ENCODE data around the gene PIK3CB.
"Not testable (repeated sequence)": the region's sequence is repeated elsewhere in the genome, so short reads cannot be mapped to it uniquely, and the experiment has no call there.

PIK3CB gene

DNA sequence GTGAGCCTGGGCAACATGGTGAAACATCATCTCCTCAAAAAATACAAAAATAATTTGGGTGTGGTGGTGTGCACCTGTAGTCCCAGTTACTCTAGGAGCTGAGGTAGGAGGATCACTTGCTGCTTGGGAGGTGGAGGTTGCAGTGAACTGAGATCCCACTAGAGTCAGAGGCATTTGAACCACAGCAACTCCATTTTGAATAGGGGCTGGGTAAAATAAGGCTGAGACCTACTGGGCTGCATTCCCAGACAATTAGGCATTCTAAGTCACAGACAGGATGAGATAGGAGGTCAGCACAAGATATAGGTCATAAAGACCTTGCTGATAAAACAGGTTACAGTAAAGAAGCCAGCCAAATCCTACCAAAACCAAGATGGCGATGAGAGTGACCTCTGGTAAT lies 12.1 kb upstream of the PIK3CB start:
- not testable (repeated sequence) for H3K4me3 ChIP-seq (ENCODE audit: low read length in 2 of 2); H3K9me3 ChIP-seq (ENCODE audit: control insufficient read depth in 2 of 2, low read length in 2 of 2); H3K4me1 ChIP-seq (ENCODE audit: control insufficient read depth in 2 of 2, insufficient read depth in 2 of 2, low read length in 2 of 2)

DNA sequence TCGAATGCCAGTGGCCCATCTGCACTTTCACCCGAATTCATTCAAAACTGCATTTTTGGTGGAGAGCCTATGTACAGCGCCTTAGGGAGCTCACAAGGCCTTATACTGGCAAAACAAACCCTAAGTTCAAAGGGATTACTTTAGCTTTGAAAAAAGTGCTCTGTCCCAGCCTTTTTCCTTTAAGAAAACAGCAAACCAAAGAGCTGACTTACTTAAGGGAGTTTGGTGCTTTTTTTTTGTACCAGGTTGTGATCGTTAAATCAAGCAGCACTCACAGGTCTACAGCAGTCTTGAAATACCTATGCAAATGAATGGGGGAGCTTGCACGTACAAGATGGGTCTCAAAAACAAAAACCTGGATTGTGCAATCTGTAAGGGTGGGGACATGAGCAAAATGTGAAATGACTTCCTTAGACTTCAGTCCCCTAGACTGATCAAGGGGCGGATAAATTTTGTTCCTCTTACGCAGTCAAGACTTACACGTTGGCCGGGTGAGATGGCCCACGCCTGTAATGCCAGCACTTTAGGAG lies 11.6 kb upstream of the PIK3CB start:
- Histone ChIP-seq H3K4me1 (ENCODE audit: control insufficient read depth in 2 of 2, insufficient read depth in 2 of 2, low read length in 2 of 2) (no peaks in the 10 kb centered on the region), H3K9me3 (ENCODE audit: control insufficient read depth in 2 of 2, low read length in 2 of 2) (no peaks in the 10 kb centered on the region), H3K36me3 (ENCODE audit: control insufficient read depth in 2 of 2, insufficient read depth in 2 of 2, low read length in 2 of 2) (no peaks in the 10 kb centered on the region), H3K9ac (ENCODE audit: low read depth in 1 of 2, low read length in 2 of 2) (no peak overlapping the region), H3K4me3 (ENCODE audit: low read length in 2 of 2) (no peak overlapping the region), H3K27ac (ENCODE audit: low read depth in 2 of 2, low read length in 2 of 2) (no peak overlapping the region), H3K27me3 (ENCODE audit: control insufficient read depth in 2 of 2, insufficient read depth in 2 of 2, low read length in 2 of 2) (no peaks in the 10 kb centered on the region)

More for the DNA sequence above, 12.1 kb upstream of the PIK3CB start:
- H3K27me3 ChIP-seq (ENCODE audit: control insufficient read depth in 2 of 2, insufficient read depth in 2 of 2, low read length in 2 of 2); H3K9ac ChIP-seq (ENCODE audit: low read depth in 1 of 2, low read length in 2 of 2); H3K36me3 ChIP-seq (ENCODE audit: control insufficient read depth in 2 of 2, insufficient read depth in 2 of 2, low read length in 2 of 2); H3K27ac ChIP-seq (ENCODE audit: low read depth in 2 of 2, low read length in 2 of 2): not testable (repeated sequence)

- no peak overlapping the region for H3K9ac ChIP-seq (ENCODE audit: low read depth in 1 of 2, low read length in 2 of 2)
- no peaks in the 10 kb centered on the region for H3K4me1 ChIP-seq (ENCODE audit: control insufficient read depth in 2 of 2, insufficient read depth in 2 of 2, low read length in 2 of 2)
- H3K9me3 ChIP-seq (ENCODE audit: control insufficient read depth in 2 of 2, low read length in 2 of 2) = no peaks in the 10 kb centered on the region
- no peak overlapping the region for H3K4me3 ChIP-seq (ENCODE audit: low read length in 2 of 2)
- no peaks in the 10 kb centered on the region for H3K27me3 ChIP-seq (ENCODE audit: control insufficient read depth in 2 of 2, insufficient read depth in 2 of 2, low read length in 2 of 2)
- H3K36me3 ChIP-seq (ENCODE audit: control insufficient read depth in 2 of 2, insufficient read depth in 2 of 2, low read length in 2 of 2) = no peaks in the 10 kb centered on the region
- no peak overlapping the region for H3K27ac ChIP-seq (ENCODE audit: low read depth in 2 of 2, low read length in 2 of 2)
Measured at GRCh38 chr3:138845771-138846173, 11.0 kb upstream of the PIK3CB start.

DNA sequence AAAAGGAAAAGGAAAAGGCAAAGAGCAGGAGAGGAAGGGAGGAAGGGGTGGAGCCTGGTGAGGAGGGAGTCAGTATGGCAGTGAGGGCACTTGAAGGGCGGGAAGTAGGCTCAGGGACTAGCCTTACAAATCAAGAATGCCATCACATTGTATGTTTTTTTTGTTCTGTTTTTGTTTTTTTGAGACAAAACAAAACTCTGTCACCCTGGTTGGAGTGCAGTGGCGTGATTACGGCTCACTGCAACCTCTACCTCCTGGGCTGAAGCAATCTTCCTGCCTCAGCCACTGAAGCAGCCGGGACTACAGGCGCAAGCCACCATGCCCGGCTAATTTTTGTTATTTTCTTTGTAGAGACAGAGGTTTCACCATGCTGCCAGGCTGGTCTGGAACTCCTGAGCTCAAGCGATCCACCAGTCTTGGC lies 10.5 kb upstream of the PIK3CB start:
- no peaks in the 10 kb centered on the region for H3K27me3 ChIP-seq (ENCODE audit: control insufficient read depth in 2 of 2, insufficient read depth in 2 of 2, low read length in 2 of 2)

DNA sequence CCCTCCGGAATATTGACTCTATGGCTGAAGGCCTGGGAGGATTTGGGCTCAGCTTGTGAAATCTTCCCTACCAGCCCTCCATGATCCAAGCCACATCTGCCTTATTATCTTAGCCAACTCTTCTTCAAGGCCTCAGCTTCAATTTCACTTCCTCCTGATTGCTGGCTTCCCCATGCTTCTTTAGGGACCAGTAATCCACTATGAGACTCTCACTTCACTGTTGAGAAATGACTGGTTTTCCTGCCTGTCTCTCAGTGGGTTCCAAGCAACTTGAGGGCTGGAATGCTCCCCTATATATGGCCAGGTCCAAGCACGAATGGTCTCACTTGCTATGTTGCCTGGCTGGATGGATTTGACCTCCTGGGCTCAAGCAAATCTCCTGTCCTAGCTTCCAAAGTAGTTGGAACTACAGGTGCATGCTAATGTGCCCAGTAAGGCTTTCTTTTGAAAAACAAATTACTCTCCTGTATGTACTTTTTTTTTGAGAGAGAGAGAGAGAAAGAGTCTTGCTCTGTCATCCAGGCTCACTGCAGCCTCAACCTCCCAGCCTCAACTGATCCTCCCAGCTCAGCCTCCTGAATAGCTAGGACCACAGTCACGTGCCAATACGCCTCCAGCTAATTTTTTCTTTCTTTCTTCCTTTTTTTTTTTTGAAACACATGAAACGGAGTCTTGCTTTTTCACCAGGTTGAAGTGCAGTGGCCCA lies 7.9 kb upstream of the PIK3CB start:
- Histone ChIP-seq H3K9me3 (ENCODE audit: control insufficient read depth in 2 of 2, low read length in 2 of 2) (no peaks in the 10 kb centered on the region), H3K27me3 (ENCODE audit: control insufficient read depth in 2 of 2, insufficient read depth in 2 of 2, low read length in 2 of 2) (no peaks in the 10 kb centered on the region), H3K27ac (ENCODE audit: low read depth in 2 of 2, low read length in 2 of 2) (no peak overlapping the region), H3K4me1 (ENCODE audit: control insufficient read depth in 2 of 2, insufficient read depth in 2 of 2, low read length in 2 of 2) (no peaks in the 10 kb centered on the region), H3K9ac (ENCODE audit: low read depth in 1 of 2, low read length in 2 of 2) (no peak overlapping the region), H3K4me3 (ENCODE audit: low read length in 2 of 2) (no peak overlapping the region), H3K36me3 (ENCODE audit: control insufficient read depth in 2 of 2, insufficient read depth in 2 of 2, low read length in 2 of 2) (no peaks in the 10 kb centered on the region)

More for the DNA sequence above, 10.5 kb upstream of the PIK3CB start:
- Histone ChIP-seq H3K9me3 (ENCODE audit: control insufficient read depth in 2 of 2, low read length in 2 of 2) (no peaks in the 10 kb centered on the region), H3K4me3 (ENCODE audit: low read length in 2 of 2) (no peak overlapping the region), H3K36me3 (ENCODE audit: control insufficient read depth in 2 of 2, insufficient read depth in 2 of 2, low read length in 2 of 2) (no peaks in the 10 kb centered on the region), H3K27ac (ENCODE audit: low read depth in 2 of 2, low read length in 2 of 2) (no peak overlapping the region), H3K4me1 (ENCODE audit: control insufficient read depth in 2 of 2, insufficient read depth in 2 of 2, low read length in 2 of 2) (no peaks in the 10 kb centered on the region), H3K9ac (ENCODE audit: low read depth in 1 of 2, low read length in 2 of 2) (no peak overlapping the region)

GRCh38 chr3:138838385-138838784 lies 3.7 kb upstream of the PIK3CB start:
- not testable (repeated sequence) for H3K9ac ChIP-seq (ENCODE audit: low read depth in 1 of 2, low read length in 2 of 2); H3K9me3 ChIP-seq (ENCODE audit: control insufficient read depth in 2 of 2, low read length in 2 of 2); H3K27ac ChIP-seq (ENCODE audit: low read depth in 2 of 2, low read length in 2 of 2); H3K36me3 ChIP-seq (ENCODE audit: control insufficient read depth in 2 of 2, insufficient read depth in 2 of 2, low read length in 2 of 2); H3K4me3 ChIP-seq (ENCODE audit: low read length in 2 of 2); H3K27me3 ChIP-seq (ENCODE audit: control insufficient read depth in 2 of 2, insufficient read depth in 2 of 2, low read length in 2 of 2)
- peaks cover 2 to 14% of the 10 kb centered on the region in 2 donors for H3K4me1 ChIP-seq (ENCODE audit: control insufficient read depth in 2 of 2, insufficient read depth in 2 of 2, low read length in 2 of 2)

DNA sequence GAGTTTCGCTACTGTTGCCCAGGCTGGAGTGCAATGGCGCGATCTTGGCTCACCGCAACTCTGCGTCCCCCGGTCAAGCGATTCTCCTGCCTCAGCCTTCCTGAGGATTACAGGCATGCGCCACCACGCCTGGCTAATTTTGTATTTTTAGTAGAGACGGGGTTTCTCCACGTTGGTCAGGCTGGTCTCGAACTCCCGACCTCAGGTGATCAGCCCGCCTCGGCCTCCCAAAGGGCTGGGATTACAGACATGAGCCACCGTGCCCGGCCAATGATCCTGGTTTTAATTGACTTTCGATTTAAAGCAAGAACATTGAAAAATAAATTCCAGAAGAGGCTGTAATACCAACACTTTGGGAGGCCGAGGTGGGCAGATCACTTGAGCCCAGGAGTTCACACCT lies 1.1 kb upstream of the PIK3CB start:
- H3K9ac ChIP-seq (ENCODE audit: low read depth in 1 of 2, low read length in 2 of 2) = peak overlapping the region in 1 of 2 donors; percentile 92
- not testable (repeated sequence) for H3K27ac ChIP-seq (ENCODE audit: low read depth in 2 of 2, low read length in 2 of 2); H3K36me3 ChIP-seq (ENCODE audit: control insufficient read depth in 2 of 2, insufficient read depth in 2 of 2, low read length in 2 of 2); H3K27me3 ChIP-seq (ENCODE audit: control insufficient read depth in 2 of 2, insufficient read depth in 2 of 2, low read length in 2 of 2); H3K9me3 ChIP-seq (ENCODE audit: control insufficient read depth in 2 of 2, low read length in 2 of 2); H3K4me3 ChIP-seq (ENCODE audit: low read length in 2 of 2)
- H3K4me1 ChIP-seq (ENCODE audit: control insufficient read depth in 2 of 2, insufficient read depth in 2 of 2, low read length in 2 of 2) = peaks cover 2 to 19% of the 10 kb centered on the region in 2 donors

GRCh38 chr3:138835397-138835757 lies 649 bp upstream of the PIK3CB start:
- peaks cover 2 to 19% of the 10 kb centered on the region in 2 donors for H3K4me1 ChIP-seq (ENCODE audit: control insufficient read depth in 2 of 2, insufficient read depth in 2 of 2, low read length in 2 of 2)
- no peaks in the 10 kb centered on the region for H3K36me3 ChIP-seq (ENCODE audit: control insufficient read depth in 2 of 2, insufficient read depth in 2 of 2, low read length in 2 of 2)
- peak overlapping the region; percentile 93 to 95 for H3K27ac ChIP-seq (ENCODE audit: low read depth in 2 of 2, low read length in 2 of 2)
- H3K4me3 ChIP-seq (ENCODE audit: low read length in 2 of 2) = peak overlapping the region; percentile 89 to 91
- peak overlapping the region; percentile 92 to 98 for H3K9ac ChIP-seq (ENCODE audit: low read depth in 1 of 2, low read length in 2 of 2)
- no peaks in the 10 kb centered on the region for H3K9me3 ChIP-seq (ENCODE audit: control insufficient read depth in 2 of 2, low read length in 2 of 2)
- H3K27me3 ChIP-seq (ENCODE audit: control insufficient read depth in 2 of 2, insufficient read depth in 2 of 2, low read length in 2 of 2) = no peaks in the 10 kb centered on the region

DNA sequence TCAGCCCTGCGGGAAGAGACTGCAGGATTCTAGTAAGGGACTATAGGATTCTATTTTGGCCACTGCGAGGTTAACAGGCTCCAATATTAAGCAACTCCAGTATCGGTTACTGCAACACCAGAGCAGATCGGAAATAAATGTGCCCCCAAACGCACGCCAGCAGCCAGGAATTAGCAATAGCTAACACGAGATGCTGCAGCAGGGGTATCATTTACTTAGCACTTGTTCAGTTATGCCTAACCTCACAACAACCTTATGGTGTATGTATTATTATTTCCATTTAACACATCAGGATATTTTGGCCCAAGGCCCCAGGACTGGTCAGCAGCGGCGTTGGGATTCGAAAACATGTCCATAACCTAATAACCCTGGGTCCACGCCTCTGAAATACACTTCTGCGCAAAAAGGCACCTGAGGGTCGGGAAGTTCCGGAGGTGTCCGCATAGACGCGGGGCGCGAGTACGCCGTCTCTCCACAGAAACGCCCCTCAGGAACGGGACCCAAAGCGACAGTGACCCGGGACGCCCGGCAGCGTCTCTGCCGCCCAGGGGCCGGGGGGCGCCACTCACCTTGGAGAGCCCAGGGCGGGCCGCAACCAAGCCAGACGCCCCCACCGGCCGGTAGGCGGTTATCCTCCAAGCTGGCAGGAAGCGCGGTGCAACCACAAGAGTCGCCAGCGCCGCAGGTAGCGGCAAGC lies 681 bp downstream of the PIK3CB start:
- Histone ChIP-seq H3K9ac (ENCODE audit: low read depth in 1 of 2, low read length in 2 of 2) (peak overlapping the region; percentile 83 to 92), H3K4me1 (ENCODE audit: control insufficient read depth in 2 of 2, insufficient read depth in 2 of 2, low read length in 2 of 2) (peaks cover 2 to 19% of the 10 kb centered on the region in 2 donors), H3K27me3 (ENCODE audit: control insufficient read depth in 2 of 2, insufficient read depth in 2 of 2, low read length in 2 of 2) (no peaks in the 10 kb centered on the region), H3K4me3 (ENCODE audit: low read length in 2 of 2) (peak overlapping the region; percentile 91 to 92), H3K36me3 (ENCODE audit: control insufficient read depth in 2 of 2, insufficient read depth in 2 of 2, low read length in 2 of 2) (no peaks in the 10 kb centered on the region), H3K9me3 (ENCODE audit: control insufficient read depth in 2 of 2, low read length in 2 of 2) (no peaks in the 10 kb centered on the region), H3K27ac (ENCODE audit: low read depth in 2 of 2, low read length in 2 of 2) (peak overlapping the region; percentile 93 to 95)

DNA sequence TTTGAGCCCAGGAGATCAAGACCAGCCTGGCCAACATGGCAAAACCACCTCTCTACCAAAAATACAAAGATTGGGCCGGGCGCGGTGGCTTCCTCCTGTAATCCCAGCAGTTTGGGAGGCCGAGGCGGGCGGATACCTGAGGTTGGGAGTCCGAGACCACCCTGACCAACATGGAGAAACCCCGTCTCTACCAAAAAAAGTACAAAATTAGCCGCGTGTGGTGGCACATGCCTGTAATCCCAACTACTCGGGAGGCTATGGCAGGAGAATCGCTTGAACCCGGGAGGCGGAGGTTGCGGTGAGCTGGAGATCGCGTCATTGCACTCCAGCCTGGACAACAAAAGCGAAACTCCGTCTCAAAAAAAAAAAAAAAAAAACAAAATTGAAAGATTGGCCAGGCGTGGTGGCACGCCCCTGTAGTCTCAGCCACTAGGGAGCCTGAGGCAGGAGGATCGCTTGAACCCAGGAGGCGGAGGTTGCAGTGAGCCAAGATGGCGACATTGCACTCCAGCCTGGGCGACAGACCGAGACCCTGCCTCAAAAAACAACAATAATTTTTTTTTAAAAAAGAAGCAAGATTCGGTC lies 2.2 kb downstream of the PIK3CB start:
- H3K36me3 ChIP-seq (ENCODE audit: control insufficient read depth in 2 of 2, insufficient read depth in 2 of 2, low read length in 2 of 2); H3K27me3 ChIP-seq (ENCODE audit: control insufficient read depth in 2 of 2, insufficient read depth in 2 of 2, low read length in 2 of 2); H3K27ac ChIP-seq (ENCODE audit: low read depth in 2 of 2, low read length in 2 of 2); H3K9ac ChIP-seq (ENCODE audit: low read depth in 1 of 2, low read length in 2 of 2); H3K9me3 ChIP-seq (ENCODE audit: control insufficient read depth in 2 of 2, low read length in 2 of 2); H3K4me3 ChIP-seq (ENCODE audit: low read length in 2 of 2): not testable (repeated sequence)
- peaks cover 2 to 19% of the 10 kb centered on the region in 2 donors for H3K4me1 ChIP-seq (ENCODE audit: control insufficient read depth in 2 of 2, insufficient read depth in 2 of 2, low read length in 2 of 2)
